Gastrocnemius medialis (tissue), 4 donors: Measurements from ENCODE around the gene HSH2D. TPM values are rescaled to one million over a fixed set of nuclear protein-coding genes. Genes with fewer than 3 reads are reported as not detected.
A peak's percentile ranks its signal among the peaks of the same experiment; 100 is the strongest.

Source experiments
- ATAC-seq, 2 donors: fragments of 150-250 bp; one replicate each; pipeline ENCODE4 v1.9.1; 2016
- DNase-seq, 2 donors: peaks; one replicate each; pipeline ENCODE4 v3.0.0-alpha.2; 2019
- H3K27ac ChIP-seq, 4 donors: fragments of 200-600 bp; sonication (generic); 1 replicate in 1 of 4; 2 replicates in 3 of 4; pipeline ENCODE4 v1.5.1; 2016 to 2018; ENCODE audit warnings: mild to moderate bottlenecking in 2 of 4, moderate library complexity in 1 of 4
- H3K27me3 ChIP-seq, 3 donors: fragments of 200-600 bp; sonication (generic) in 2 of 3; 1 replicate in 1 of 3; 2 replicates in 2 of 3; pipeline versions ENCODE4 v1.5.1 to v1.6.0; 2016 to 2019; ENCODE audit warnings: mild to moderate bottlenecking in 1 of 3, moderate library complexity in 1 of 3
- H3K36me3 ChIP-seq, 2 donors: fragments of 200-600 bp; sonication (generic) in 1 of 2; one replicate each; pipeline ENCODE4 v1.5.1; 2017 to 2018
- H3K4me1 ChIP-seq, 2 donors: fragments of 200-600 bp; sonication (generic) in 1 of 2; one replicate each; pipeline ENCODE4 v1.5.1; 2016 to 2017; ENCODE audit warnings: mild to moderate bottlenecking in 2 of 2
- H3K4me3 ChIP-seq, 4 donors: fragments of 200-600 bp; sonication (generic) in 3 of 4; 1 replicate in 1 of 4; 2 replicates in 3 of 4; pipeline ENCODE4 v1.5.1; 2016 to 2019; ENCODE audit warnings: mild to moderate bottlenecking in 2 of 4
- H3K9me3 ChIP-seq, 3 donors: fragments of 200-600 bp; sonication (generic) in 2 of 3; 1 replicate in 1 of 3; 2 replicates in 2 of 3; pipeline ENCODE4 v1.5.1; 2016 to 2019
- POLR2A ChIP-seq, 2 donors: fragments of 450-650 bp; IDR thresholded peaks; one replicate each; pipeline ENCODE4 v1.6.1; 2017; ENCODE audit warnings: antibody characterized with exemption in 2 of 2, mild to moderate bottlenecking in 2 of 2, moderate library complexity in 2 of 2
- in situ Hi-C, 4 donors: fragments of 200-750 bp; cut with MboI; loops; one replicate each; pipeline versions ENCODE4 v1.15.0 to v1.8.0; 2017; ENCODE audit warnings: low sequenced_read_pairs in 4 of 4
- intact Hi-C: fragments of 100-400 bp; cut with DNase I; formaldehyde crosslinking; loops from one replicate; pipeline ENCODE4 v1.15.1; 2023; ENCODE audit warnings: low total_unique reads
- total RNA-seq, 4 donors: library from RNA; depleted of rRNA; stranded (reverse); fragments of >200 nt; gene quantifications; one replicate each; pipeline versions ENCODE4 v1.1.0 to v1.2.3, GENCODE V29; 2016
- TF ChIP-seq, protein P1 (sequence below), 5 experiments: fragments of 450-650 bp in 3 of 5; fragments of 200-600 bp in 2 of 5; sonication (generic) in 2 of 5; IDR thresholded peaks in 4 of 5; conservative IDR thresholded peaks in 1 of 5; 1 replicate in 4 of 5; 2 replicates in 1 of 5; pipeline ENCODE4 v1.5.1; 2016 to 2019; ENCODE audit warnings: antibody characterized with exemption in 5 of 5, mild to moderate bottlenecking in 3 of 5, moderate library complexity in 3 of 5

The HSH2D gene
- total RNA-seq, 4 donors from 2014 or later: not detected

DNA sequence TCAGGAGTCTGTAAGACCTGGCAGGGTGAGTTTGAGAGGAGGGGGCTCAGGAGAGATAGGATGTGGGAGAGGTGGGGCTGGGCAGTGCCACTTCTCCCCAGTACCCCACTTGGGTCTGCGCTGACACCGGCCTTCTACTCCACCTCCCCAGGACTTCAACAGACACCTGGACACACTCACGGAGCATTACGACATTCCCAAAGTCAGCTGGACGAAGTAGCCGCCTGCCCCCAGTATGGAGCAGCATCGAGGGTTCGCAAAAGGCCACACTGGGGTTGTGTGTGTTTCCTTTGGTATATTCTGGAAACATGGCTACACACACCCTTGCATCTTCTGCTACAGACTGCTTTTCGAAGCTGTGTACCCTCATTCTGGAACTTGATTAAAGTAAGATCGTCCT lies 47.3 kb downstream of the HSH2D start:
- Histone ChIP-seq H3K27me3 (no peaks in the 10 kb centered on the region), H3K27ac (peak overlapping the region in 3 of 4 donors; percentile 26 to 58 (median 41)), H3K9me3 (no peaks in the 10 kb centered on the region), H3K4me1 (peaks cover 10 to 11% of the 10 kb centered on the region in 2 donors), H3K36me3 (peaks cover 0 to 42% of the 10 kb centered on the region in 2 donors), H3K4me3 (no peak overlapping the region)
- TF ChIP-seq, protein P1, sequence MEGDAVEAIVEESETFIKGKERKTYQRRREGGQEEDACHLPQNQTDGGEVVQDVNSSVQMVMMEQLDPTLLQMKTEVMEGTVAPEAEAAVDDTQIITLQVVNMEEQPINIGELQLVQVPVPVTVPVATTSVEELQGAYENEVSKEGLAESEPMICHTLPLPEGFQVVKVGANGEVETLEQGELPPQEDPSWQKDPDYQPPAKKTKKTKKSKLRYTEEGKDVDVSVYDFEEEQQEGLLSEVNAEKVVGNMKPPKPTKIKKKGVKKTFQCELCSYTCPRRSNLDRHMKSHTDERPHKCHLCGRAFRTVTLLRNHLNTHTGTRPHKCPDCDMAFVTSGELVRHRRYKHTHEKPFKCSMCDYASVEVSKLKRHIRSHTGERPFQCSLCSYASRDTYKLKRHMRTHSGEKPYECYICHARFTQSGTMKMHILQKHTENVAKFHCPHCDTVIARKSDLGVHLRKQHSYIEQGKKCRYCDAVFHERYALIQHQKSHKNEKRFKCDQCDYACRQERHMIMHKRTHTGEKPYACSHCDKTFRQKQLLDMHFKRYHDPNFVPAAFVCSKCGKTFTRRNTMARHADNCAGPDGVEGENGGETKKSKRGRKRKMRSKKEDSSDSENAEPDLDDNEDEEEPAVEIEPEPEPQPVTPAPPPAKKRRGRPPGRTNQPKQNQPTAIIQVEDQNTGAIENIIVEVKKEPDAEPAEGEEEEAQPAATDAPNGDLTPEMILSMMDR (IDR thresholded peaks at IDR 0.05 in 4 of 5, conservative IDR thresholded peaks at IDR 0.05 in 1 of 5): no peak
- TF ChIP-seq POLR2A (IDR thresholded peaks at IDR 0.05): no peak
- intact Hi-C loops (loop anchor here (10.0 kb wide), 1 partner anchor 356 kb away; no protein-coding TSS in a partner anchor), in situ Hi-C loops (loop anchor here in 3 of 4 donors (10.0 to 25.0 kb wide), 3 partner anchors 76 to 603 kb away; partner anchors contain the start of gene RAB8A (in 1 of the 3))
- ATAC-seq: no peak
- DNase-seq: no peak

DNA sequence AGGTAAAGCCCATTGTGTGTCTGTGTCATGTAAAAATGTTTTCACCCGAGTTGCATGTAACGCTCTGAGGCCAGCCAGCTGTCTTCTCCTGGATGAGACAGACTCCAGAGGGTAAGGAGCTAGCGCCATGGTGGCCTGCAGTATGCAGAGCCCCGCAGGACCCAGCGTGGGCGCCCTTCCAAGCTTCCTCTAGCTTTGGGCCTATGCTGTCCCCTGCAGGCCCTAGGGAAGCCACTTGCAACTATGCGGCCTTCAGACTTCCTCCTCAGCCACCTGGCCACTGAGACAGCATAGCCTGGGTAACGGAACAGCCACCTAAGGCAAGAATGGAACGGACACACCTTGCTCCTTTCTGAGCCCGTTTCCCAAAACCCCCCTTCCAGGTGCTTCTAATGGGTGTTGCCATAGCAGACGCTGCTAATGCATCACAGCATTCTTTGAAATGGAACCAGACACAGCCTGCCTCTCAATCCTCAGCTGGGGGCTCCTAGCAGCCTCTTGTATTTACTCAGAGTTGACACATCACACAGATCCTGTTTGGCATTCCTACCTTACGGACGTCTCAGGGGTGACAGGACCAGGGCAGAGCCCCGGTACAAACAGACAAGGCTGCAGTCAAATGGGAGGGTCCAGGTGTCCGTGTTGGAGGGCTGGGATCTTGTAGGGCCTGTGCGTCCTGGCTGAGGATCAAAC lies 47.9 kb downstream of the HSH2D start:
- no peak for ATAC-seq
- H3K36me3 ChIP-seq: peaks cover 0 to 42% of the 10 kb centered on the region in 2 donors
- TF ChIP-seq, protein P1 (IDR thresholded peaks at IDR 0.05 in 4 of 5, conservative IDR thresholded peaks at IDR 0.05 in 1 of 5): no peak
- no peak for TF ChIP-seq POLR2A (IDR thresholded peaks at IDR 0.05)
- no peak overlapping the region for H3K4me3 ChIP-seq
- intact Hi-C loops (loop anchor here (10.0 kb wide), 1 partner anchor 357 kb away; no protein-coding TSS in a partner anchor), in situ Hi-C loops (loop anchor here in 3 of 4 donors (10.0 to 25.0 kb wide), 3 partner anchors 77 to 604 kb away; partner anchors contain the start of gene RAB8A (in 1 of the 3))
- DNase-seq: no peak
- H3K9me3 ChIP-seq: no peaks in the 10 kb centered on the region
- no peaks in the 10 kb centered on the region for H3K27me3 ChIP-seq
- no peak overlapping the region for H3K27ac ChIP-seq
- peaks cover 5 to 7% of the 10 kb centered on the region in 2 donors for H3K4me1 ChIP-seq

DNA sequence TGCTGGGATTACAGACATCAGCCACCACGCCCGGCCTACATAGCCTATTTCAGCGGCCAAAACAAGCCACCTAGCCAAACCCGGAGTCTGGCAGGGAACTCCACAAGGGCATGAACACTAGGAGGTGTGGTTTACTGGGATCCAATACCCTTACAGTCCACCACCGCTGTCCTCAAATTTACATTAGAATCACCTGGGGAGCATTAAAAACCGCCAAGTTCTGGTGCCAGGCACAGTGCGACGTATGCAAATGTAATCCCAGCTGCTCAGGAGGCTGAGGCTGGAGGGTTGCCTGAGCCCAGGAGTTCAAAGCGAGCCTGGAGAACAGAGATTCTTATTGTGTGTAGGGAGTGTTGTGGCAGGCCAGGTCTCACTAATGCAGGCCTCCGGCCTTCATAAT lies 50.0 kb downstream of the HSH2D start:
- ATAC-seq: no peak
- intact Hi-C loops (loop anchor here (10.0 kb wide), 1 partner anchor 359 kb away; no protein-coding TSS in a partner anchor), in situ Hi-C loops (loop anchor here in 3 of 4 donors (10.0 to 25.0 kb wide), 3 partner anchors 79 to 606 kb away; partner anchors contain the start of gene RAB8A (in 1 of the 3))
- peaks cover 0 to 31% of the 10 kb centered on the region in 2 donors for H3K36me3 ChIP-seq
- peaks cover 8 to 10% of the 10 kb centered on the region in 2 donors for H3K4me1 ChIP-seq
- no peak for DNase-seq
- no peaks in the 10 kb centered on the region for H3K27me3 ChIP-seq
- no peak overlapping the region for H3K4me3 ChIP-seq
- TF ChIP-seq, protein P1 (IDR thresholded peaks at IDR 0.05 in 4 of 5, conservative IDR thresholded peaks at IDR 0.05 in 1 of 5): no peak
- no peak for TF ChIP-seq POLR2A (IDR thresholded peaks at IDR 0.05)
- H3K27ac ChIP-seq: no peak overlapping the region
- H3K9me3 ChIP-seq: no peaks in the 10 kb centered on the region

DNA sequence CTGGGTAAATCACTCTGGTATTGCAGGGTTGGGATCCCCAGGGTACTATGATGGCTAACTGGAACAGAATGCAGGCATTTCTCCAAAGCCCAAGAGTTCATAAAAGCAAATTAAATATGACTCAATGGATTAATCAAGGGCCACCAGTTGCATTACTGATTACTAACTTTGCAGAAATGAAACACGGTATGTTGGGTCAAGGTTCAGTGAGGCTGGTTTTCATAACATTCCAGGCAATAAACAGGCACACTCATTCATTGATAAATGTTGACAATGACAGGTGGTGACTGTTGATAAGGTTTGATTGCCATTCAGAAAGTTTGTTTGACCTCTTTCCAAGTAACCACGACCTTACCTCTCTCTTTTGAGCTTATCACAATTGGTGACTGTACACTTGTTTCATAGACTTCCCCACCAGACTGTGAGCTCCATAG lies 53.7 kb downstream of the HSH2D start:
- in situ Hi-C loops (loop anchor here in 3 of 4 donors (10.0 to 25.0 kb wide), 3 partner anchors 82 to 610 kb away; partner anchors contain the start of gene RAB8A (in 1 of the 3)), intact Hi-C loops (loop anchor here (1.0 to 10.0 kb wide), 3 partner anchors 12 to 362 kb away; partner anchors contain the start of genes FAM32A and RAB8A)
- TF ChIP-seq POLR2A (IDR thresholded peaks at IDR 0.05): no peak
- TF ChIP-seq, protein P1 (IDR thresholded peaks at IDR 0.05 in 4 of 5, conservative IDR thresholded peaks at IDR 0.05 in 1 of 5): no peak
- Histone ChIP-seq H3K27ac (peak overlapping the region; percentile 77 to 93 (median 90)), H3K4me3 (peak overlapping the region; percentile 87 to 100 (median 92)), H3K27me3 (no peaks in the 10 kb centered on the region), H3K4me1 (peaks cover 20 to 27% of the 10 kb centered on the region in 2 donors), H3K9me3 (no peaks in the 10 kb centered on the region), H3K36me3 (peaks cover 0 to 2% of the 10 kb centered on the region in 2 donors)
- no peak for DNase-seq
- ATAC-seq: peak in 1 of 2 donors; percentile 27
